Memory B cell (primary cell): Measurements from ENCODE around the gene IPPK.

Source experiments
- ATAC-seq: fragments of 150-1000 bp; cut with Tn5 transposase; 2 replicates; pipeline ENCODE4 v1.10.0; 2021; ENCODE audit warnings: low read depth, mild to moderate bottlenecking, moderate library complexity
- DNase-seq, 2 donors: peaks; one replicate each; pipeline ENCODE4 v3.0.0; 2022; ENCODE audit warnings: low spot score in 2 of 2
- H3K27ac Mint-ChIP-seq: one replicate; pipeline ENCODE4 v1.8.0; 2022; ENCODE audit warnings: mild to moderate bottlenecking, moderate library complexity, mixed read lengths
- H3K27me3 Mint-ChIP-seq: one replicate; pipeline ENCODE4 v1.8.0; 2022; ENCODE audit warnings: mixed read lengths
- H3K36me3 Mint-ChIP-seq: one replicate; pipeline ENCODE4 v1.8.0; 2022; ENCODE audit warnings: mild to moderate bottlenecking, mixed read lengths
- H3K4me1 Mint-ChIP-seq: one replicate; pipeline ENCODE4 v1.8.0; 2022; ENCODE audit warnings: mixed read lengths
- H3K4me3 Mint-ChIP-seq: one replicate; pipeline ENCODE4 v1.8.0; 2022; ENCODE audit warnings: mild to moderate bottlenecking, moderate library complexity, mixed read lengths
- H3K9me3 Mint-ChIP-seq: one replicate; pipeline ENCODE4 v1.8.0; 2022; ENCODE audit warnings: mixed read lengths

The IPPK gene

DNA sequence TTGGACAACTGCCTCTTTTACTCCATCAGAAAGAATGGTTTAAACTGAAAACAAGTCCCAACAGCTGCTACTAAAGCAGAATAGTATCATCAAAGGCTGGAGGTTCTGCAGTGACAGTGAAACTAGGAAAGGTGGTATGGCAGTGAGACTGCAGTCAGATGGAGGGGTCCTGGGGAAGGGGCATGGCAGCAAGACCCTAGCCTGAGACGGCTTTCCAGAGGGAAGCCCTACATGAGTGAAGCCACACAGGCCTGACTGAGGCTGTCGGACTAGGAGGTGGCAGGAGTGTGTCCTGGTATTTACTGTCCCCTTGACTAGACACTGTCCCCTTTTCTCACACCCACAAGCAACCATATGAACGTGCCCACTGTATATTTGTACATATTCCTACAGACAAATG is 40.4 kb upstream of the IPPK start:
- no peak overlapping the region for H3K4me3 Mint-ChIP-seq
- no peaks in the 10 kb centered on the region for H3K9me3 Mint-ChIP-seq
- no peak overlapping the region for H3K27ac Mint-ChIP-seq
- no peaks in the 10 kb centered on the region for H3K27me3 Mint-ChIP-seq
- H3K4me1 Mint-ChIP-seq, result peaks cover 22% of the 10 kb centered on the region
- H3K36me3 Mint-ChIP-seq, result peaks cover 47% of the 10 kb centered on the region
- DNase-seq, result no peak
- ATAC-seq, result no peak

DNA sequence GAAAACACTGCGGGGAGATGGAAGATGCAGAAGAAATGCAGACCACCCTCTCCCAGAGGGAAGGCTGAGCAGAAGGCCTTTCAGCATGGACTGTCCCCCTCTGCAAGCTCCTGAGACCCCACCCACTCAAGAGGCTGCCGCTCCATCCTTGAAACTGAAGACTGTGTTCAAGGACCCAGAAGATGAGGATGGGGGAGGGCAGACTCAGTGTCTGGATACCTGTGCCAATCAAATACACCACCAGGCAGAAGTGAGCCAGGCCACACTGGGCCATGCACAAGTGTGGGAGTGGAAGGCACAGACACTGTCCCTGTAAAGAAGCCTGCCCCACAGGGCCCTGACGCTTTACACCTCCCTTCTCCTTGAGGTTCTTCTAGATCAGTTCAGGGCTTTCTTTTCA is 40.0 kb upstream of the IPPK start:
- H3K27ac Mint-ChIP-seq, result no peak overlapping the region
- H3K4me1 Mint-ChIP-seq, result peaks cover 22% of the 10 kb centered on the region
- no peaks in the 10 kb centered on the region for H3K27me3 Mint-ChIP-seq
- no peaks in the 10 kb centered on the region for H3K9me3 Mint-ChIP-seq
- ATAC-seq (no peak), DNase-seq (no peak)
- H3K4me3 Mint-ChIP-seq, result no peak overlapping the region
- peaks cover 50% of the 10 kb centered on the region for H3K36me3 Mint-ChIP-seq

DNA sequence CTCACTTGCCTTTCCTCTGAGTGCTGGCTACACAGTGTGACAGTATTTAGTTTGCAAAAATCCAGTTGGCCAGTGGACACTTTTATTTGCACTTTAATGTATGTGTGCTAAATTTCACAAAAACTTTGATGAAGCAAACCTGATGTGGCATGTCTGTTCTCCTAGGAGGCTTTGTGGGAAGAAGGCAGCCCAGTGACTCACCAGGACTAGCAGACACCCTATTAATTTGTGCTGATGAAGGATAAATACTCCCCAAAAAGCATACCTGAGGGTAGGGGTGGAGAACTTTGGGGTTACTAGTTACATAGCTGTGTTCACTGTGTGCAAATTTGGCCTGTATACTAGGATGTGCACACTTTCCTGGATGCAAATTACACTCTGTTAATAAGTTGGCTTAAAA is 39.3 kb upstream of the IPPK start:
- H3K27me3 Mint-ChIP-seq, result no peaks in the 10 kb centered on the region
- DNase-seq (no peak), ATAC-seq (no peak)
- H3K4me1 Mint-ChIP-seq, result peaks cover 22% of the 10 kb centered on the region
- peaks cover 53% of the 10 kb centered on the region for H3K36me3 Mint-ChIP-seq
- no peaks in the 10 kb centered on the region for H3K9me3 Mint-ChIP-seq
- no peak overlapping the region for H3K27ac Mint-ChIP-seq
- H3K4me3 Mint-ChIP-seq, result no peak overlapping the region

DNA sequence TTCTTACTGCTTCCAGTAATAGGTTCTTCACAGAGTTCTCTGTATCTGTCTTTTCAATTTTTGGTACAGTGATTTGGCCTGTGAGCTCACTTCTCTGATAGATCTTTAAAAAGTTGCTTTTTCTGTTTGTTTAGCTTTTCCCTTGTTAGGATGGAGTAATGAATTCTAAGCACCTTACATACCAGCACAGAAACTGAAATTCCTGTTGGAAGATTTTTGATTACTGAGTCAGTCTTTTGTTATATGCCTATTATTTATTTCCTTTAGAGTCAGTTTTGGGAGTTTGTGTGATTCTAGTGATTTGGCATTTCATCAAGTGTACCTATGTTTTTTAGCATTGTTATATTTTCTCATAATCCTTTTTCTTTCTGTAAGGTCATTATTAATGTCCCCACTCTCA is 37.6 kb upstream of the IPPK start:
- H3K4me3 Mint-ChIP-seq, result no peak overlapping the region
- no peak for DNase-seq
- H3K36me3 Mint-ChIP-seq, result peaks cover 48% of the 10 kb centered on the region
- no peak for ATAC-seq
- H3K27ac Mint-ChIP-seq, result no peak overlapping the region
- H3K27me3 Mint-ChIP-seq, result no peaks in the 10 kb centered on the region
- peaks cover 16% of the 10 kb centered on the region for H3K4me1 Mint-ChIP-seq
- no peaks in the 10 kb centered on the region for H3K9me3 Mint-ChIP-seq

DNA sequence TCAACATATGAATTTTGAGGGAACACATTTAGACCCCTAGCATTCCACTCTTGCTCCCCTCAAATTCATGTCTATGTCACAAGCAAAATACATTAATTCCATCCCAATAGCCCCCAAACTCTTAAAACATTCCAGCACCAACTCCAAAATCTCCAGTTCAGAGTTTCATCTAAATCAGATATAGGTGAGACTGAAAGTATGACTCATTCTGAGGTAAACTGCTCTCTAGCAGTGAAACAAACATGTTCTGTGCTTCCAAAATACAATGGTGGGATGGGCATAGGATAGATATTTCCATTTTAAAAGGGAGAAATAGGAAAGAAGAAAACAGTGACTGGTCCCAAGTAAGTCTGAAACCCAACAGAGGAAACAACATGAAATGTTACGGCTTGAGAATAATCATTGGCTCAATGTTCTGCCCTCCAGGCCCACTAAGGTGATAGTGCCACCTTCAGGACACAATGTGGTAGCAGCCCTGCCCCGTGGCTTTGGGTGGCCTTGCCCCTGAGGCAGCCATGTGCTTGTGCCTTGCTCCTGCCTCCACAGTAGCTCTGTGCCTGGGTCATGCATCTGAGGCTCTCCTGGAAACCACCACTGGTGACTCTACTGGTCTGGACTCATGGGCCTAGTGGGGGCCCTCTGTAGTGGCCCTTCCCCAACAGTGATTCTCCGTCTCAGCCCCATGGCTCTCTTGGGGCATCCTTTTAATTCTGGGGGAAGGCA is 36.4 kb upstream of the IPPK start:
- H3K4me3 Mint-ChIP-seq, result no peak overlapping the region
- no peak for DNase-seq
- ATAC-seq, result peak; percentile 56
- no peaks in the 10 kb centered on the region for H3K9me3 Mint-ChIP-seq
- H3K27ac Mint-ChIP-seq, result no peak overlapping the region
- no peaks in the 10 kb centered on the region for H3K27me3 Mint-ChIP-seq
- peaks cover 7% of the 10 kb centered on the region for H3K4me1 Mint-ChIP-seq
- peaks cover 48% of the 10 kb centered on the region for H3K36me3 Mint-ChIP-seq

DNA sequence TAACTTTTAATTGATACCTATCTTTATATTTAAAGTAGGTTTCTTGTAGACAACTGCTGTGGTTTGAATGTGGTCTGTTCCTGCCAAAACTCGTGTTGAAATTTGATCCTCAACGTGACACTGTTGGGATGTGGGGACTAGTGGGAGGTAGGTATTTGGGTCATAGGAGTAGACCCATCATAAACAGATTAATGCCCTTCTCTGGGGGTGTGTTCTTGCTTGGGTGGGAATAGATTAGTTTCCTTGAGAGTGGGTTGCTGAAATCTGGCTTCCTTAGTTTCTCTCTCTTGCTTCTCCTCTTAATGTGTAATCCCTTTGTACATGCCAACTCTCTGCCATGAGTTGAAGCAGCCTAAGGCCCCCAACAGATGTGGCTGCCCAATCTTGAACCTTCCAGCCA is 34.6 kb upstream of the IPPK start:
- no peaks in the 10 kb centered on the region for H3K27me3 Mint-ChIP-seq

DNA sequence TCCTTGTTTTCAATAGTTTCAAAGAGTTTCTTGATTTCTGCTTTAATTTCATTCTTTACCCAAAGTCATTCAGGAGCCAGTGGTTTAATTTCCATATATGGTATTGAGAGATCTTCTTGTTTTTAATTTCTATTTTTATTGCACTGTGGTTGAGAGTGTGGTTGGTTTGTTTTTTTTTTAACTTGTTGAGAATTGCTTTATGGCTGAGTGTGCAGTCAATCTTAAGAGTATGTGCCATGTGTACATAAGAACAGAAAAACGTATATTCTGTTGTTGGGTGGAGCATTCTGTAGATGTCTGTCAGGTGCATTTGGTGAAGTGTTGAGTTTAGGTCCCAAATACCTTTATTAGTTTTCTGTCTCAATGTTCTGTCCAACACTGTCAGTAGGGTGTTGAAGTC is 26.7 kb upstream of the IPPK start:
- Mint-ChIP-seq H3K9me3 (peaks cover 15% of the 10 kb centered on the region), H3K4me1 (peaks cover 5% of the 10 kb centered on the region), H3K4me3 (no peak overlapping the region), H3K36me3 (peaks cover 12% of the 10 kb centered on the region), H3K27me3 (no peaks in the 10 kb centered on the region), H3K27ac (no peak overlapping the region)
- no peak for ATAC-seq
- DNase-seq, result no peak

More for the DNA sequence above, 34.6 kb upstream of the IPPK start:
- H3K27ac Mint-ChIP-seq, result no peak overlapping the region
- ATAC-seq (no peak), DNase-seq (no peak)
- H3K36me3 Mint-ChIP-seq, result peaks cover 40% of the 10 kb centered on the region
- H3K4me3 Mint-ChIP-seq, result no peak overlapping the region
- peaks cover 2% of the 10 kb centered on the region for H3K9me3 Mint-ChIP-seq
- peaks cover 5% of the 10 kb centered on the region for H3K4me1 Mint-ChIP-seq

DNA sequence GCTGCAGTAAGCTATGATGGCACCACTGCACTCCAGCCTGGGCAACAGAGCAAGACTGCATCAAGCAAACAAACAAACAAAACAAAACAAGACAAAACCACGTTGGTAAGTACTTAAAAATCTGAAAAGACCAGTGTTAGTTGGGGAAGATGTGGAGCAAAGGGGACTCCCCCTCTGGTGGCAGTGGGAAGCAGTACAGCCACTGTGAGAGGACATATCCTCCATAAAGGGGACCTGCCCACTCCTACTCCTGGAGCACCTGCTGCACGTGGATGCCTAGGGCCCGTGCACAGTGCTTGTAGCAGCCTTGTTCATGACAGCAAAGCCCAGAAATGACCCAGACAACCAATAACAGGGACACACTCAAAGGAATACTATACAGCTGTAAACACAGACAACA is 17.0 kb upstream of the IPPK start:
- ATAC-seq, result no peak
- H3K27ac Mint-ChIP-seq, result no peak overlapping the region
- H3K4me1 Mint-ChIP-seq, result peaks cover 6% of the 10 kb centered on the region
- no peak for DNase-seq
- H3K27me3 Mint-ChIP-seq, result no peaks in the 10 kb centered on the region
- no peak overlapping the region for H3K4me3 Mint-ChIP-seq
- peaks cover 14% of the 10 kb centered on the region for H3K9me3 Mint-ChIP-seq
- H3K36me3 Mint-ChIP-seq, result peaks cover 4% of the 10 kb centered on the region

DNA sequence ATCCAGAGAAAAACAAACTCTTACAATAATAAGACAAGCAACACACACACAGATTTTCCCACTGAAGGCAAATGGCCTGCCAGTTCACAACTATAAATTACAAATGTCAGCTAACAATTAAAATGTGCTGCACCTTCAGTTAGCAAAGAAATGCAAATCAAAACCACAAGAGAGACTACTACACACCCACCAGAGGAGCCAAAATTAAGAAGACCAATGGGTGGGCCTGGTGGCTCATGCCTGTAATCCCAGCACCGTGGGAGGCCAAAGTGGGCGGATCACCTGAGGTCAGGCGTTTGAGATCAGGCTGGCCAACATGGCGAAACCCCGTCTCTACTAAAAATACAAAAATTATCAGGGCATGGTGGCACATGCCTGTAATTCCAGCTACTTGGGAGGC is 15.1 kb upstream of the IPPK start:
- H3K9me3 Mint-ChIP-seq, result peaks cover 6% of the 10 kb centered on the region
- ATAC-seq (no peak), DNase-seq (no peak)
- peaks cover 1% of the 10 kb centered on the region for H3K36me3 Mint-ChIP-seq
- no peak overlapping the region for H3K27ac Mint-ChIP-seq
- no peaks in the 10 kb centered on the region for H3K27me3 Mint-ChIP-seq
- no peak overlapping the region for H3K4me3 Mint-ChIP-seq
- H3K4me1 Mint-ChIP-seq, result peaks cover 6% of the 10 kb centered on the region

DNA sequence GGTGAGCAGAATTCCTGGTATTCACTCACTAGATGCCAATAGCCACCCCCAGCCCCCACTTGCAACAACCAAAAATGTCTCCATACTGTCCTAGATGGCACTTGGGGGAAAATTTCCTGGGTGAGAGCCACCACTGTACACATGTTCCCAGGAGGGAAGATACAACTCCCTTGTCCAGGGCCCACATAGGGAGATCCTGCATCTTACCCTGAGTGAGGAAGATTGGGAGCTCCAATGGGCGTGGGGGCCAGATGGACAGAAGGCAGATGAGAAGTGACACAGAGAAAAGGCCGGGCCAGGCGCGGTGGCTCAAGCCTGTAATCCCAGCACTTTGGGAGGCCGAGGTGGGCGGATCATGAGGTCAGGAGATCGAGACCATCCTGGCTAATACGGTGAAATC is 12.3 kb upstream of the IPPK start:
- H3K4me3 Mint-ChIP-seq, result no peak overlapping the region
- H3K4me1 Mint-ChIP-seq, result peaks cover 6% of the 10 kb centered on the region
- H3K36me3 Mint-ChIP-seq, result no peaks in the 10 kb centered on the region
- H3K27me3 Mint-ChIP-seq, result no peaks in the 10 kb centered on the region
- ATAC-seq, result no peak
- no peak for DNase-seq
- no peak overlapping the region for H3K27ac Mint-ChIP-seq
- no peaks in the 10 kb centered on the region for H3K9me3 Mint-ChIP-seq

DNA sequence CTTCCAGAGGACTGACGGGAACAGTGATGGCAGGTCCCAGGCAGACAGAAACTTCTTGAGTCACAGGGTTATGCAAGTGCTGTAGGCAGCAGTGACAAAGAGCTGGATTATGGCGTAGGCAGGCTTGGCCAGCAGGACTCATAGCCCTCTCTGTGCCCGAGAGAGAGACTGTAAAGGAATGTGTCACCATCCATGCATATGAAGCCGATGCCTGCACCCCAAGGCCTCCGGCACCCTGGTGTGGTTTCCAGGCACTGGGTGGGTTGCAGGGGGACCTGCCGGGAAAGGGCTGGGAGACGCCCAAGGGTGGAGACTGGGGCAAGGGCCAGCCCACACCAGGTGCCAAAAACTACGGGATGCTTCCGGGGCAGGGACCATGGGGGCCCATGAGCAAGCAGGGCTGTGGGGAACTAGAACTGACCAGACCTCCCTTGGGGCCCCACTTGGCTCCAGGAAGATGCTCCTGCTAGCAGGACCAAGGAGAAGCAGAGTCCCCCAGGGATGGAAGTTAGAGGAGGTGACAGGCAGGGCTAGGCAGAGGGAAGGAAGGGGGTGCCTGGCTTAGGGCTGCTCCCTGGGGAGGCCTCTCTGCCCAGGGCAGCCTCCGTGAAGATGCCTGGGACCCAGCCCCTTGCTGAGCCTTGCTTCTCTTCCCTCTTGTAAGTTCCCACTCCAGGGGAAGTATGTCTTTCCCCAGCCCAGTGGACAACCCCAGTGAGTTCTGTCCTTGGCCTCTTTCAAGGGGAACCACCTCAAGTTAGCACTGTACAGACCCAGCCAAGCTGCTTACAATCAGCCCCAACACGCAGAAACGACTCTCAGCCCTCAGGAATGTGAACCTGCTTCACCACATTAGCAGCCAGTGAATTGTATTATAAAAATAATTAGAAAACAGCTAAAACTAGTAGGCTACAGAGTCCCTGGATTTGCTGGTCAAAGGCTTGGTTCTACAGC is 10.5 kb upstream of the IPPK start:
- H3K27me3 Mint-ChIP-seq, result no peaks in the 10 kb centered on the region
- DNase-seq (no peak), ATAC-seq (no peak)
- no peak overlapping the region for H3K4me3 Mint-ChIP-seq
- no peaks in the 10 kb centered on the region for H3K9me3 Mint-ChIP-seq
- H3K4me1 Mint-ChIP-seq, result peaks cover 6% of the 10 kb centered on the region
- H3K27ac Mint-ChIP-seq, result no peak overlapping the region
- no peaks in the 10 kb centered on the region for H3K36me3 Mint-ChIP-seq

DNA sequence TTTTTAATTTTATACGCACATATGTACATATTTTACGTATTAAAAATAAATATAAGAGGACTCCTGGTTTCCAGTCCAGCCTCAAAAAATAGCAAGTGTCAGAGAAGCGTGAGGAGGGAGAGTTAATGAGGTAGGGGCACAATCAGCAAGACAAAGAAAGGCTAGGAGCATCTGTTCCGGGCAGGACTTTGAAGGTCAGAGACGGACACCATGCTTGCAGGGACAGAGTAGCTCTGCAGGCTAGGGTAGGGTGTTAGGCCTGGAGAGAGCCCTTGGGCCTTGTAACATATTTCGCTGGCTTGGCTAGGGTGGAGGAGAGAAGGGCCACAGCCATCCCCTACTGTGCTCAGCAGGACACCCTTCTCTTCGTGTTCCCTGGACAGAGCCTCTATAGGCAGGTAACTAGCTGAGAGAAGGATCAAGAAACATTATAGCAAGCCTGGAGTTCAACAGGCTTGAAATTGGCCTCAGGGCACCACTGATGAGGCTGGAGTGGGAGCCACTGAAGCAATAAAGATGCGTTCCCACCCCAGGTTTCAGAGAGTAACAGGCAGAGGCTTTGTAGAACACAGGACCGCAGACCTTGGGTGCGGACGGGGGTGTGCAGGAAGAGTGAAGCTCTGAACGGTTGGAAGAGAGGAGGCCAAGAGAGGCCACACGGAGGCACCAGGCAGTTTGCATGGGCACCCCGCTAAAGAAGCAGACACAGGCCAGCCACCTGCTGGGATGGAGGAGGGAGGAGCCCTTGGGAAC is 9.7 kb upstream of the IPPK start:
- no peak overlapping the region for H3K27ac Mint-ChIP-seq
- H3K36me3 Mint-ChIP-seq, result no peaks in the 10 kb centered on the region
- H3K4me3 Mint-ChIP-seq, result no peak overlapping the region
- H3K9me3 Mint-ChIP-seq, result peaks cover 1% of the 10 kb centered on the region
- ATAC-seq (no peak), DNase-seq (no peak)
- H3K27me3 Mint-ChIP-seq, result no peaks in the 10 kb centered on the region
- H3K4me1 Mint-ChIP-seq, result peaks cover under 1% of the 10 kb centered on the region

DNA sequence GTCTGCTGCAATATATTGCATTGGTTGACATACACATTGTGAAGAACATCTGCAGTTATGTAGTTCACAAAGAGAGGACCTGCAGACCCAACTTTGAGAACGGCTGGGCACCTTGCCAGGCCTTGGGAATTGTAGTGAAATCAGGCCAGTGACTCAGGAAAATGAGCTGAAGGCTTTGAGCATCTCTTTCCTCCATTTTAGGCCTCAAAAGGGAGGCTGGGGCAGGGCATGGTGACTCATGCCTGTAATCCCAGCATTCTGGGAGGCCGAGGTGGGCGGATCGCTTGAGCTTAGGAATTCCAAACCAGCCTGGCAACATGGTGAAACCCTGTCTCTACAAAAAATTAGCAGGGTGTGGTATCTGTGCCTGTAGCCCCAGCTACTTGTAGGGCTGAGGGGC is 1.4 kb upstream of the IPPK start:
- peak overlapping the region; percentile 44 for H3K4me3 Mint-ChIP-seq
- DNase-seq (no peak), ATAC-seq (no peak)
- no peak overlapping the region for H3K27ac Mint-ChIP-seq
- peaks cover 20% of the 10 kb centered on the region for H3K4me1 Mint-ChIP-seq
- H3K36me3 Mint-ChIP-seq, result peaks cover 9% of the 10 kb centered on the region
- H3K27me3 Mint-ChIP-seq, result no peaks in the 10 kb centered on the region
- H3K9me3 Mint-ChIP-seq, result peaks cover 1% of the 10 kb centered on the region

DNA sequence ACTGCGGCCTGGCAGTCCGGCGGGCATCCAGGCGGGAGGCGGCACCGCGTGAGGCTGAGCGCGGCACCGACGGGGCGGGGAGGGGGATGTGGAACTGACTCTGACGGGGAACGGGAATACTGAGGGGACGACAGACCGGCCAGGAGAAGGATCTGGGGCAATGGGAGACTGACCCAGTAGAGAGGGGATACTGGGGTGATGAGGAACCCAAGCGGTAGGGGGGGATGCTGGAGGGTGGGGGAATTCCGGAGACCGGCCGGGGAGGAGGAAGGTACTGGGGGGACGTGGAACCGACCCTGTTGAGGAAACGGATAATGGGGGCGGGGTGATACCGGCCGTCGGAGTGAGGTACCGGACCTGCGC is 423 bp downstream of the IPPK start:
- peak overlapping the region; percentile 94 for H3K27ac Mint-ChIP-seq
- no peaks in the 10 kb centered on the region for H3K9me3 Mint-ChIP-seq
- peaks cover 26% of the 10 kb centered on the region for H3K4me1 Mint-ChIP-seq
- DNase-seq, result peak; percentile 13 to 42
- no peaks in the 10 kb centered on the region for H3K27me3 Mint-ChIP-seq
- H3K36me3 Mint-ChIP-seq, result peaks cover 9% of the 10 kb centered on the region
- peak; percentile 24 for ATAC-seq
- H3K4me3 Mint-ChIP-seq, result peak overlapping the region; percentile 92
